Measurements from ENCODE around the gene FEZF2.

DNA sequence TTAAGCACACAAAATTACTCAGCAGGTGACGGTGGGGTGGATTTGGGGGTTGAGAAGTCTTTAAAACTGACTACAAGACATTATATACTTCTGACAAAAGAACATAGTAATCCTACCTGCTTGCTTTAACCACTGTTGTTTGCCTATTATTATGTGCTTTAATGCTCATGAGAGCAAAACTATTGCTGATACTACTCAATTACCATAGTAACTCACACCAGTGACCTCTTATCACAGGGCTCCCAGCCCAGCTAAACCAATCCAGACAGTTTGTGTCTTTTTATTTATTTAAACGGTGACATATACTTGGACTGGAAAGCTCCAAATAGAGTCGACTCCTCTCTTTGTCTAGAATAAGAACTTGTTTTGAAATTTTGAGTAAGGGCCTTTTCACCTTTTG, 42.8 kb upstream of the FEZF2 start:
- TF ChIP-seq EZH2 (IDR thresholded peaks at IDR 0.05), result no peak
- TF ChIP-seq POLR2AphosphoS5 (IDR thresholded peaks at IDR 0.05; ENCODE audit: borderline replicate concordance, low read depth, low read length), result no peak
- TF ChIP-seq FOXP2 (optimal IDR thresholded peaks at IDR 0.05; ENCODE audit: control extremely low read depth, extremely low read length, insufficient read depth), result no peak

Measured in SK-N-MC (cell line).